Right atrium auricular region (tissue), 2 donors: ENCODE measurements around the gene MDH1B. TPM values are rescaled to one million over a fixed set of nuclear protein-coding genes. Genes with fewer than 3 reads are reported as not detected.
"Not testable (repeated sequence)": the region's sequence is repeated elsewhere in the genome, so short reads cannot be mapped to it uniquely, and the experiment has no call there.

Experiments used
- DNase-seq: peaks from one replicate; pipeline ENCODE4 v3.0.0-alpha.2; 2019; ENCODE audit warnings: low spot score
- H3K27ac ChIP-seq, 2 donors: fragments of 200-600 bp; sonication (generic); 1 replicate in 1 of 2; 2 replicates in 1 of 2; pipeline ENCODE4 v1.5.1; 2016 to 2019
- H3K27me3 ChIP-seq, 2 donors: fragments of 200-600 bp; sonication (generic); one replicate each; pipeline versions ENCODE4 v1.5.1 to v1.6.0; 2017 to 2019
- H3K36me3 ChIP-seq: fragments of 200-600 bp; sonication (generic); one replicate; pipeline ENCODE4 v1.5.1; 2016
- H3K4me1 ChIP-seq, 2 donors: fragments of 200-600 bp; sonication (generic); one replicate each; pipeline versions ENCODE4 v1.5.1 to v1.6.0; 2017 to 2019
- H3K4me3 ChIP-seq, 2 donors: fragments of 200-600 bp; sonication (generic); 1 replicate in 1 of 2; 2 replicates in 1 of 2; pipeline ENCODE4 v1.5.1; 2017 to 2019; ENCODE audit warnings: mild to moderate bottlenecking in 1 of 2, moderate library complexity in 1 of 2
- H3K9me3 ChIP-seq, 2 donors: fragments of 200-600 bp; sonication (generic); one replicate each; pipeline ENCODE4 v1.5.1; 2019
- total RNA-seq, 2 donors: library from RNA; depleted of rRNA; stranded (reverse); fragments of >200 nt; gene quantifications; one replicate each; pipeline ENCODE4 v1.1.0, GENCODE V29; 2016
- TF ChIP-seq, protein P1 (sequence below), 2 donors: fragments of 200-600 bp; sonication (generic); IDR thresholded peaks; one replicate each; pipeline ENCODE4 v1.5.1; 2019; ENCODE audit warnings: antibody characterized with exemption in 2 of 2

Gene MDH1B
- total RNA-seq, 2 donors from 2014 or later = 0.33 to 1.1 TPM

DNA sequence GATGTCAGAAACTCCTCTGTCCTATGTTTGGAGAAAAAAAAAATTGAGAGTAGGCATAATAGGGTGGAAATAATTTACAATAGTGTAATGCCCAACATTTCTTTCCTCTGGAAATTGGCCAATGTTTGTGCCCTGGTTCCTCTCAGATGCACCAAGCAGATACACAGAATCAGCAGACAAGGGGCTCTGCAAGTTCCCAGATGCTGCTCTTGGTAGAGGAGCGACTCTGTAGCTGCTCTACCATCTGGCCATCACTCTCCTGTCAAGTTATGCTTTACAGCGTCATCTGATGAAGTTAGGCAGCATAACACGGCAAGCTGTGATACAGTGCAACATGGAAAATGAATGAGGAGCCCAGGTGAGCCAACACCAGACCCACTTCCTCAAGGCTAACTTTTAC lies 48.5 kb downstream of the MDH1B start:
- H3K27ac ChIP-seq = no peak overlapping the region
- no peak overlapping the region for H3K4me3 ChIP-seq
- no peaks in the 10 kb centered on the region for H3K27me3 ChIP-seq
- H3K9me3 ChIP-seq = no peaks in the 10 kb centered on the region
- no peak for DNase-seq
- TF ChIP-seq, protein P1, sequence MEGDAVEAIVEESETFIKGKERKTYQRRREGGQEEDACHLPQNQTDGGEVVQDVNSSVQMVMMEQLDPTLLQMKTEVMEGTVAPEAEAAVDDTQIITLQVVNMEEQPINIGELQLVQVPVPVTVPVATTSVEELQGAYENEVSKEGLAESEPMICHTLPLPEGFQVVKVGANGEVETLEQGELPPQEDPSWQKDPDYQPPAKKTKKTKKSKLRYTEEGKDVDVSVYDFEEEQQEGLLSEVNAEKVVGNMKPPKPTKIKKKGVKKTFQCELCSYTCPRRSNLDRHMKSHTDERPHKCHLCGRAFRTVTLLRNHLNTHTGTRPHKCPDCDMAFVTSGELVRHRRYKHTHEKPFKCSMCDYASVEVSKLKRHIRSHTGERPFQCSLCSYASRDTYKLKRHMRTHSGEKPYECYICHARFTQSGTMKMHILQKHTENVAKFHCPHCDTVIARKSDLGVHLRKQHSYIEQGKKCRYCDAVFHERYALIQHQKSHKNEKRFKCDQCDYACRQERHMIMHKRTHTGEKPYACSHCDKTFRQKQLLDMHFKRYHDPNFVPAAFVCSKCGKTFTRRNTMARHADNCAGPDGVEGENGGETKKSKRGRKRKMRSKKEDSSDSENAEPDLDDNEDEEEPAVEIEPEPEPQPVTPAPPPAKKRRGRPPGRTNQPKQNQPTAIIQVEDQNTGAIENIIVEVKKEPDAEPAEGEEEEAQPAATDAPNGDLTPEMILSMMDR (IDR thresholded peaks at IDR 0.05) = no peak
- no peaks in the 10 kb centered on the region for H3K4me1 ChIP-seq
- H3K36me3 ChIP-seq = no peaks in the 10 kb centered on the region

DNA sequence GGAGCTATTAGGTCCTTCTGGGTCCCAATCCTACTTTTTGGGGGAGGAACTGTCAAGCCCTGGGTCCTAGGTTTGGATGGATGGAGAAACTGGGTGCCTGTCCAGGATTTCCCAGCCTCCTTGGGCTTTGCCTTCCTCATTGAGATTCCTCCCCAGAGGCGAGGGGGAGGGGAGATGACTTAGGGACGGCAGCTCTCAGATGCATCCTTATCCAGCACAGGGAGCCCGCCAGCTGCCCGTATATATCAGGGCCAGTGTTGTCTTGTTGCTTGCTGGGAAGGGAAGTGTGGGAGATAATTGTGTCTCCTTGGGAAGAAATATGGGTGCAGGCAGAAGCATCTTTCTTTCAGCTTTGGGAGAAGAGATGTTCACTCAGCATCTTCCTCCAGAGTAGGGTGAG lies 49.9 kb downstream of the MDH1B start:
- not testable (repeated sequence) for DNase-seq, H3K4me3 ChIP-seq

DNA sequence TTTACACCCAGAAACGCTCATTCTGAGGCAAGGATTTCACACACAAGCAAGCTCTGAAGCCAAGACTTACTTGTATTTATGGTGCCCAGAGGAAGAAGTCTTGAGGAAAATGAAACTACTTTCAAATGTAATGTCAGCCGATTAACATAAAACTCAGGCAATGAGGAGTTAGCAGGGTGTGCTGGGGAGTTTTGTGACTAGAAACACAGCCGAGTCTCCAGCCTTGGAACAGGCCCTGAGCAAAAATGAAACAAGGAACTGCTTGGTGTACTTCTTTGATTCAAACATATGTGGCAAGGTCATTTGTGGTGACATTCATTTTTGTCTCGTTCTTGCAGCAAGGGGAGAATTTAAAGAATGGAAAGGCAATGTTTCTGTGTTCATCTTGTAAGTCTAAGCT lies 51.4 kb downstream of the MDH1B start:
- Histone ChIP-seq H3K27me3 (no peaks in the 10 kb centered on the region), H3K9me3 (no peaks in the 10 kb centered on the region), H3K4me1 (no peaks in the 10 kb centered on the region), H3K27ac (no peak overlapping the region), H3K4me3 (no peak overlapping the region), H3K36me3 (no peaks in the 10 kb centered on the region)
- DNase-seq = no peak
- TF ChIP-seq, protein P1 (IDR thresholded peaks at IDR 0.05) = no peak

More for the DNA sequence above, 49.9 kb downstream of the MDH1B start:
- H3K36me3 ChIP-seq, H3K9me3 ChIP-seq, H3K27ac ChIP-seq, H3K27me3 ChIP-seq, H3K4me1 ChIP-seq: not testable (repeated sequence)

DNA sequence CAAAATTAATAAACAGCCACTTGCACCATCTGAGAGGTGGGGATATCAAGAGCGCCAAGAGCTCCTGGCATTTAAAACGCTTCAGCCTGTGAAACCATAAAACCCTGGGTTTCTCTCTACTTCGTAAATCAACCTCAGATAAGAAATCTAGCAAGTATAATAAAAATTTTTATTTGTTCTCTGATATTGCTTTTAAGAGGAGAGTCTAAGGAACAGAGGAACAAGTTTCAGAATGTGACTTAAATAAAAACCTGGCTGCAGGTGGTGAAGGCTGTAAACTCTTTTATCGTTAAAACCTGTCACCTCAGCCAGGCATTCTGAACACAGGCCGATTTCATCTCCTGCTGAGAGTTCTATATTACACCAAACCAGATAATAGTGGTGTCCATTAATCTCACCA lies 56.8 kb downstream of the MDH1B start:
- no peak for DNase-seq
- Histone ChIP-seq H3K36me3 (no peaks in the 10 kb centered on the region), H3K27me3 (no peaks in the 10 kb centered on the region)

DNA sequence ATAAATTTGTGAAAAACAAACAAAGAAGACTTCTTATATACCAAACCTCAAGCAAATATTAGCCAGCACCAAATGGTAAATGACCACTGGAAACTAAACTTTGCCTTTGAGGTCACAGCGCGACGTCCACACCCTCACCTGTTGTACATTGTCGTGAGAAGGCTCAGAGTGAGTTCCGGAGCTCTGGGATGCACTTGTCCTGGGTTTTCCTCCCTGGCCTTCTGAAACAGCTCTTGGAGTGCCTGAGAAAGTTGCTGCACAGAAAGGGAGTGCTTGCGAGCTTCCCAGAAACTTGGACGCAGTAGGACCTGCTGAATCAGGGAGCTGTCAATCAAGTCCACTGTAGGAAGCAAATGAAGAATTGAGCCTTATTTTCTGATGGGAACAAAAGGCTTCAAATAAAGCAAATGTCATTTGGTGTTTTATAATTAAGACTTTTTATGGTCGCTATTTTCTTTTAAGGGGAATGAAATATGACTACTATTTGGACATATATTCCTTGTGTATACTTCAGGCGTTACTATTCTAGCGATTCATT lies 57.9 kb downstream of the MDH1B start:
- TF ChIP-seq, protein P1 (IDR thresholded peaks at IDR 0.05) = no peak

More for the DNA sequence above, 56.8 kb downstream of the MDH1B start:
- no peak overlapping the region for H3K27ac ChIP-seq
- H3K9me3 ChIP-seq = no peaks in the 10 kb centered on the region
- no peaks in the 10 kb centered on the region for H3K4me1 ChIP-seq
- TF ChIP-seq, protein P1 (IDR thresholded peaks at IDR 0.05) = no peak
- no peak overlapping the region for H3K4me3 ChIP-seq

DNA sequence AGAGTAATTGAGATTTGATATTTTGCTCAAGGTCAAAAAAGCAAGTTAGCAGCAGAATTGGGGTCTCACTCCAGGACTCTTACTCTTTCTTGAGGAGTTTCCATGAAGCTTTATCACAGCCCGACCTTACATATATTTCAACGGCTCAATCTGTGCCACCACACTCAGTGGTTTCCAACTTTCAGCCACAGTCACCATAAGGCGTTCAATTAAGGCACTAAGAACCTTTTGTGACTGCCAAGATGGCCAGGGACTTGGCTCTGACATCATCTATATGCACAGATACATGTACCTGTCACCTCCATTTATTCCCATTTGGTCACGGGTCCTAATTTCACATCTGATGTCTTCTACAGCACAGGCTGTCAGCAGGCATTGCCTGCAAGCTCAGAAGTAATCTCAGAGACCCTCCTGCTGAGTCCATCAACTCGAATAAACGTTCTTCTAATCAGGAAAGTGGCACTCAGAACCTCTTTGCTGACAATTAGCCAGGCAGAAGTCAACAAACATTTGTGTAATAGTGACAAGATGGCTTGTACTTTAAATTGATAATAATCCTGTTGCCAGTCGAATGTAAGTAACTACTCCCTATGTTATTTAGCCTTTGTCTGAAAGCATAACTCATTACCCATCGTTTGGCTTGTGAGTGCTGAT lies 63.0 kb downstream of the MDH1B start:
- DNase-seq = no peak
- no peaks in the 10 kb centered on the region for H3K4me1 ChIP-seq
- H3K36me3 ChIP-seq = no peaks in the 10 kb centered on the region
- H3K27me3 ChIP-seq = no peaks in the 10 kb centered on the region
- H3K9me3 ChIP-seq = no peaks in the 10 kb centered on the region
- H3K4me3 ChIP-seq = no peak overlapping the region
- TF ChIP-seq, protein P1 (IDR thresholded peaks at IDR 0.05) = no peak
- no peak overlapping the region for H3K27ac ChIP-seq

More for the DNA sequence above, 57.9 kb downstream of the MDH1B start:
- no peak overlapping the region for H3K4me3 ChIP-seq
- no peaks in the 10 kb centered on the region for H3K9me3 ChIP-seq
- no peak for DNase-seq
- no peaks in the 10 kb centered on the region for H3K4me1 ChIP-seq
- H3K27me3 ChIP-seq = no peaks in the 10 kb centered on the region
- H3K36me3 ChIP-seq = no peaks in the 10 kb centered on the region
- no peak overlapping the region for H3K27ac ChIP-seq
